ENCODE results near the gene PIAS2.

DNA sequence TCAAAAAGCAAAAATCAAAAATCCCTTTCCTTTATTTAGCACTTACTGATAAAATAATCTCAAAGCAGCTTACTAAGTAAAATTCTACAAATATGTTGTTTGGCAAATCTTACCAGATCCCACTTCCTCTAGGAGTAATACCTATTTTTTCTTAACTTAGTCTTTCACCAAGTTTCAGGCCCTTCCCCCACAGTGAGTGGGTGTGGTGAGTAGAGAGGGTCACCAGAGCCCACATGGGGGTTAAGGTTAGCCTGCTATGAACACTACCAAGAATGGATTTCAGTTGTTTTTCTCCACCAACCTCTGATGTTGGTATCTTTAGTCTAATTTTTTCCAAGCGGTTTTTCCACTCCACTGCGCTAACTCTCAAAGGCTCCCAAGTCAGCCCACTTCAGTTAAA lies 23.2 kb downstream of the PIAS2 start:
- TF ChIP-seq POLR2AphosphoS5 (IDR thresholded peaks at IDR 0.05; ENCODE audit: low read depth, low read length) (no peak), SIN3A (IDR thresholded peaks at IDR 0.05; ENCODE audit: borderline replicate concordance, insufficient read depth, low read length) (no peak), TAF1 (IDR thresholded peaks at IDR 0.05; ENCODE audit: borderline replicate concordance, insufficient read depth, low read length) (no peak)
- TF ChIP-seq, protein P1, sequence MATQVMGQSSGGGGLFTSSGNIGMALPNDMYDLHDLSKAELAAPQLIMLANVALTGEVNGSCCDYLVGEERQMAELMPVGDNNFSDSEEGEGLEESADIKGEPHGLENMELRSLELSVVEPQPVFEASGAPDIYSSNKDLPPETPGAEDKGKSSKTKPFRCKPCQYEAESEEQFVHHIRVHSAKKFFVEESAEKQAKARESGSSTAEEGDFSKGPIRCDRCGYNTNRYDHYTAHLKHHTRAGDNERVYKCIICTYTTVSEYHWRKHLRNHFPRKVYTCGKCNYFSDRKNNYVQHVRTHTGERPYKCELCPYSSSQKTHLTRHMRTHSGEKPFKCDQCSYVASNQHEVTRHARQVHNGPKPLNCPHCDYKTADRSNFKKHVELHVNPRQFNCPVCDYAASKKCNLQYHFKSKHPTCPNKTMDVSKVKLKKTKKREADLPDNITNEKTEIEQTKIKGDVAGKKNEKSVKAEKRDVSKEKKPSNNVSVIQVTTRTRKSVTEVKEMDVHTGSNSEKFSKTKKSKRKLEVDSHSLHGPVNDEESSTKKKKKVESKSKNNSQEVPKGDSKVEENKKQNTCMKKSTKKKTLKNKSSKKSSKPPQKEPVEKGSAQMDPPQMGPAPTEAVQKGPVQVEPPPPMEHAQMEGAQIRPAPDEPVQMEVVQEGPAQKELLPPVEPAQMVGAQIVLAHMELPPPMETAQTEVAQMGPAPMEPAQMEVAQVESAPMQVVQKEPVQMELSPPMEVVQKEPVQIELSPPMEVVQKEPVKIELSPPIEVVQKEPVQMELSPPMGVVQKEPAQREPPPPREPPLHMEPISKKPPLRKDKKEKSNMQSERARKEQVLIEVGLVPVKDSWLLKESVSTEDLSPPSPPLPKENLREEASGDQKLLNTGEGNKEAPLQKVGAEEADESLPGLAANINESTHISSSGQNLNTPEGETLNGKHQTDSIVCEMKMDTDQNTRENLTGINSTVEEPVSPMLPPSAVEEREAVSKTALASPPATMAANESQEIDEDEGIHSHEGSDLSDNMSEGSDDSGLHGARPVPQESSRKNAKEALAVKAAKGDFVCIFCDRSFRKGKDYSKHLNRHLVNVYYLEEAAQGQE (IDR thresholded peaks at IDR 0.05; ENCODE audit: insufficient read depth in 1 of 2, low read depth in 2 of 2, low read length in 2 of 2) = no peak

All from PFSK-1 (cell line).